Natural killer cell (primary cell): ENCODE results near the gene NUP205. TPM values are rescaled to one million over a fixed set of nuclear protein-coding genes. Genes with fewer than 3 reads are reported as not detected.

Experiments
- ATAC-seq, 3 donors: fragments of 150-1000 bp in 2 of 3; fragments of 200-7000 bp in 1 of 3; cut with Tn5 transposase; 1 replicate in 1 of 3; 2 replicates in 2 of 3; pipeline ENCODE4 v1.10.0; 2021; ENCODE audit warnings: mild to moderate bottlenecking in 2 of 3, moderate library complexity in 2 of 3
- DNase-seq, 2 donors: peaks; one replicate each; pipeline versions ENCODE4 v3.0.0 to v3.0.0-alpha.2; 2013 to 2021; ENCODE audit warnings: mixed read lengths in 1 of 2
- H3K27ac ChIP-seq: one replicate; pipeline ENCODE4 v1.5.1; 2013; ENCODE audit warnings: mild to moderate bottlenecking, low read length
- H3K27me3 ChIP-seq: one replicate; pipeline ENCODE4 v1.6.1; 2013; ENCODE audit warnings: low read length; ENCODE audit not compliant: control insufficient read depth, insufficient read depth
- H3K36me3 ChIP-seq: one replicate; pipeline ENCODE4 v1.6.1; 2013; ENCODE audit warnings: low read length; ENCODE audit not compliant: control insufficient read depth, insufficient read depth
- H3K4me1 ChIP-seq: one replicate; pipeline ENCODE4 v1.6.1; 2013; ENCODE audit warnings: low read length; ENCODE audit not compliant: control insufficient read depth, insufficient read depth
- H3K4me3 ChIP-seq: one replicate; pipeline ENCODE4 v1.5.1; 2013; ENCODE audit warnings: low read length
- H3K9me3 ChIP-seq: one replicate; pipeline ENCODE4 v1.6.1; 2013; ENCODE audit warnings: low read length; ENCODE audit not compliant: control insufficient read depth, insufficient read depth
- H3K27ac Mint-ChIP-seq, 2 donors: one replicate each; pipeline ENCODE4 v1.8.0; 2022; ENCODE audit warnings: mild to moderate bottlenecking in 2 of 2, mixed read lengths in 2 of 2, moderate library complexity in 1 of 2
- H3K27me3 Mint-ChIP-seq, 2 donors: one replicate each; pipeline ENCODE4 v1.8.0; 2022; ENCODE audit warnings: low read depth in 2 of 2, mixed read lengths in 2 of 2
- H3K36me3 Mint-ChIP-seq: one replicate; pipeline ENCODE4 v1.8.0; 2022; ENCODE audit warnings: mixed read lengths
- H3K4me1 Mint-ChIP-seq, 2 donors: one replicate each; pipeline ENCODE4 v1.8.0; 2022; ENCODE audit warnings: mixed read lengths in 2 of 2
- H3K4me3 Mint-ChIP-seq: one replicate; pipeline ENCODE4 v1.8.0; 2022; ENCODE audit warnings: mild to moderate bottlenecking, moderate library complexity, mixed read lengths
- H3K9me3 Mint-ChIP-seq, 2 donors: one replicate each; pipeline ENCODE4 v1.8.0; 2022; ENCODE audit warnings: mixed read lengths in 2 of 2
- WGBS: methylation state at CpG from one replicate; pipeline ENCODE4 v1.1.7; 2013; ENCODE audit warnings: missing lambda C conversion rate; ENCODE audit not compliant: insufficient coverage; 5-methylcytosine and 5-hydroxymethylcytosine counted together
- intact Hi-C: fragments of 100-400 bp; cut with micrococcal nuclease; formaldehyde crosslinking; loops from one replicate; pipeline ENCODE4 v1.14.2; 2022
- total RNA-seq, 4 donors: library from RNA; stranded (reverse); fragments of 120-200 nt in 1 of 4; gene quantifications; one replicate each; pipeline versions ENCODE4 v1.2.3 to v1.2.4, GENCODE V29; 2013 to 2022
- TF ChIP-seq, protein P1 (sequence below): fragments of 200-600 bp; IDR thresholded peaks from one replicate; pipeline ENCODE4 v1.8.0; 2022; ENCODE audit warnings: antibody characterized with exemption

The NUP205 gene
- total RNA-seq, 3 donors from 2014 or later (not counting 1 experiment from before 2014, with no cell fraction given), result 45.6 to 55.1 (median 53.7) TPM

DNA sequence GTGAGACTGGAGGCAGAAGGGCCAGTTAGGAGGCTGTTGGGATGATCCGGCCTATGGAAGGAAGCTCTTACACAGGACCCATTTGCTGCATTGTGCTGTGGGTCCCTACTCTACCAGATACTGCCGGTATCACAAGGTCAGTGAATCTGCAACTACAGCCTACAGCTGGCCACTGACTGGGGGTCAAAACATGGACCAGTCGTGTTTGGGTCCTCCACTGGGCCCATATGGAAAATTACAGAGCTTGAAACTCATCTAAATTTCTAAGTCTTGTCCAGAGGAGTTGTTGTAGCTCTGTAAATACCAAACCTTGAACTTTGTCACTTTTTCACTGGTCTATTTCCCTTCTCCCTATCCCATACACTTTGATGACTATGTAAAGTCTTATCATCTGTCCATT lies 5.6 kb upstream of the NUP205 start:
- no peak for ATAC-seq
- intact Hi-C loops, result loop anchor here (10.0 kb wide), 1 partner anchor 137 kb away; no protein-coding TSS in a partner anchor

DNA sequence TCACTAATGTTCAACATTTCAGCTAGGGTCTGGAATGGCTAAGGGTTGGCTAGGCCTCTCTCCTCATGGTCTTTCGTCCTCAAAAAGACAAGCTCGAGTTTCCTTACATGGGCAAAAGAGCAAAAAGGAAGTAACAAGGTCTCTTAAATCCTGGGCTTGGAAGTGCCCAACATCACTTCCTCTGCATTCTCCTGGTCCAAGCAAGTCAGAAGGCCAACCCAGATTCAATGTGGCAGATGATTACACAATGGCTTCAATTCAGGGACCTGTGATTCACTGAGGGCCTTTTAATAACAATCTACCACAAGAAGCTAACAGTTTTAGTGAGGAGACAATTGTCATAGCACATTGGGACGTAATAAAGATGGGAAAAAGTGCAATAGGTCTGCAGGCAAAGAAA lies 4.4 kb upstream of the NUP205 start:
- H3K4me1 ChIP-seq, result peaks cover under 1% of the 10 kb centered on the region
- H3K27me3 ChIP-seq, result no peaks in the 10 kb centered on the region
- Mint-ChIP-seq H3K4me1 (no peaks in the 10 kb centered on the region), H3K9me3 (no peaks in the 10 kb centered on the region), H3K36me3 (no peaks in the 10 kb centered on the region), H3K27ac (no peak overlapping the region), H3K4me3 (no peak overlapping the region), H3K27me3 (peaks cover under 1 to 10% of the 10 kb centered on the region in 2 donors)
- DNase-seq, result no peak
- no peak overlapping the region for H3K27ac ChIP-seq
- intact Hi-C loops, result loop anchor here (10.0 kb wide), 1 partner anchor 139 kb away; no protein-coding TSS in a partner anchor
- no peak overlapping the region for H3K4me3 ChIP-seq
- no peaks in the 10 kb centered on the region for H3K9me3 ChIP-seq
- TF ChIP-seq, protein P1, sequence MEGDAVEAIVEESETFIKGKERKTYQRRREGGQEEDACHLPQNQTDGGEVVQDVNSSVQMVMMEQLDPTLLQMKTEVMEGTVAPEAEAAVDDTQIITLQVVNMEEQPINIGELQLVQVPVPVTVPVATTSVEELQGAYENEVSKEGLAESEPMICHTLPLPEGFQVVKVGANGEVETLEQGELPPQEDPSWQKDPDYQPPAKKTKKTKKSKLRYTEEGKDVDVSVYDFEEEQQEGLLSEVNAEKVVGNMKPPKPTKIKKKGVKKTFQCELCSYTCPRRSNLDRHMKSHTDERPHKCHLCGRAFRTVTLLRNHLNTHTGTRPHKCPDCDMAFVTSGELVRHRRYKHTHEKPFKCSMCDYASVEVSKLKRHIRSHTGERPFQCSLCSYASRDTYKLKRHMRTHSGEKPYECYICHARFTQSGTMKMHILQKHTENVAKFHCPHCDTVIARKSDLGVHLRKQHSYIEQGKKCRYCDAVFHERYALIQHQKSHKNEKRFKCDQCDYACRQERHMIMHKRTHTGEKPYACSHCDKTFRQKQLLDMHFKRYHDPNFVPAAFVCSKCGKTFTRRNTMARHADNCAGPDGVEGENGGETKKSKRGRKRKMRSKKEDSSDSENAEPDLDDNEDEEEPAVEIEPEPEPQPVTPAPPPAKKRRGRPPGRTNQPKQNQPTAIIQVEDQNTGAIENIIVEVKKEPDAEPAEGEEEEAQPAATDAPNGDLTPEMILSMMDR, result no peak
- no peaks in the 10 kb centered on the region for H3K36me3 ChIP-seq
- 90% methylated on average over 3 of the region's 3 CpGs for WGBS
- no peak for ATAC-seq

More for the DNA sequence above, 5.6 kb upstream of the NUP205 start:
- TF ChIP-seq, protein P1, result no peak
- Mint-ChIP-seq H3K27ac (no peak overlapping the region), H3K27me3 (peaks cover 12 to 15% of the 10 kb centered on the region in 2 donors), H3K36me3 (no peaks in the 10 kb centered on the region), H3K9me3 (no peaks in the 10 kb centered on the region), H3K4me1 (no peaks in the 10 kb centered on the region), H3K4me3 (no peak overlapping the region)
- no peak for DNase-seq
- no peak overlapping the region for H3K27ac ChIP-seq
- H3K9me3 ChIP-seq, result no peaks in the 10 kb centered on the region
- no peaks in the 10 kb centered on the region for H3K27me3 ChIP-seq
- no peaks in the 10 kb centered on the region for H3K4me1 ChIP-seq
- WGBS, result 92% methylated on average over 3 of the region's 3 CpGs
- H3K36me3 ChIP-seq, result no peaks in the 10 kb centered on the region
- H3K4me3 ChIP-seq, result no peak overlapping the region

DNA sequence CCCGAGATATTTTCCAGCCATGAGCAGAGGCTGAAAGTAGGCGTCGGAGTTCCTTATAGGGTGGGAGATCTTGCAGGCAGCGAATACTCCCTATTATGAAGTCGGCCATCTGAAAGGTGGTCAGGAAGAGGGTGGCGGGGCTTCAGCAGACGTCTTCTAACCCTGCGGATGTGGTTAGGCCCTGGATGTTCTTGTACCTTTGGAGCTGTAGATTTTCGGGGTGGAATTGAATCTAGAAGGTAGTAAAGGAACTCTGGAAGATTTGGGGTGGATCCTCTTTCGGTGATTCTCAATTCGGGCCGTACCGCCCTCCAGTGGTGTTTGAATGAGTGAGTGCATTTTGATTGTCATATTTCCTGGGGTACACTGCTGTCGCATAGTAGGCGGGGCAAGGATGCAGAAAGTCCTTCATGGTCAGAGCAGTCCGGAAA lies 635 bp downstream of the NUP205 start:
- intact Hi-C loops, result loop anchor here (1.0 to 10.0 kb wide), 3 partner anchors 104 to 277 kb away; partner anchors contain the start of gene STMP1
- H3K4me3 Mint-ChIP-seq, result no peak overlapping the region
- H3K9me3 ChIP-seq, result no peaks in the 10 kb centered on the region
- H3K36me3 ChIP-seq, result no peaks in the 10 kb centered on the region
- H3K27ac ChIP-seq, result peak overlapping the region; percentile 98
- peak overlapping the region; percentile 82 for H3K4me3 ChIP-seq
- no peaks in the 10 kb centered on the region for H3K27me3 ChIP-seq
- no peaks in the 10 kb centered on the region for H3K36me3 Mint-ChIP-seq
- peaks cover 0 to 5% of the 10 kb centered on the region in 2 donors for H3K27me3 Mint-ChIP-seq
- TF ChIP-seq, protein P1, result peak; percentile 65
- under 1% methylated on average over 16 of the region's 16 CpGs for WGBS
- ATAC-seq (peak; percentile 60 to 77 (median 63)), DNase-seq (peak; percentile 54 to 84)
- peaks cover 7% of the 10 kb centered on the region for H3K4me1 ChIP-seq
- peaks cover 0 to 24% of the 10 kb centered on the region in 2 donors for H3K4me1 Mint-ChIP-seq
- H3K9me3 Mint-ChIP-seq, result no peaks in the 10 kb centered on the region
- H3K27ac Mint-ChIP-seq, result no peak overlapping the region

DNA sequence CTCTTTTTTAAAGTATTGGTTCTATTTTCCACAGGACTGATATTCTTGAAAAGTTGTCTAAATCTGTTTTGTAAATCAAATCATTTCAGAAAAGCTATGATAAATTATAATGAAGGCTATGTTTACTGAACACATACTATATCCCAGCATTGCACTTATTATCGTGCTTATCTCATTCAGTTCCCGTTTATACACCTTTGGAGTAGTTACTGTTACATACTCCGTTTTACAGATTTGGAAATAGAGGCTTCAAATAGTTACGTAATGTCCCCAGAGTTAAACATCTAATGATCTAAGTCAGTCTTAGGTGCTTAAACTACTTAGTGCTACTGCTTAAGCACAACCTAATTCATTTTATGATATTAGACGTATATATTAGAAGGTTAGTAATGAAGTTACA lies 1.2 kb downstream of the NUP205 start:
- H3K27me3 Mint-ChIP-seq, result no peaks in the 10 kb centered on the region
- no peaks in the 10 kb centered on the region for H3K36me3 Mint-ChIP-seq
- Histone ChIP-seq H3K9me3 (no peaks in the 10 kb centered on the region), H3K4me3 (peak overlapping the region; percentile 82), H3K36me3 (no peaks in the 10 kb centered on the region), H3K4me1 (peaks cover 7% of the 10 kb centered on the region), H3K27ac (peak overlapping the region; percentile 98), H3K27me3 (no peaks in the 10 kb centered on the region)
- ATAC-seq (no peak), DNase-seq (no peak)
- no peak overlapping the region for H3K27ac Mint-ChIP-seq
- intact Hi-C loops, result loop anchor here (1.0 to 10.0 kb wide), 3 partner anchors 103 to 278 kb away; partner anchors contain the start of gene STMP1
- no peaks in the 10 kb centered on the region for H3K9me3 Mint-ChIP-seq
- H3K4me3 Mint-ChIP-seq, result no peak overlapping the region
- WGBS, result 52% methylated on average over 4 of the region's 5 CpGs
- H3K4me1 Mint-ChIP-seq, result peaks cover 0 to 24% of the 10 kb centered on the region in 2 donors
- TF ChIP-seq, protein P1, result no peak
